Stromal cell of bone marrow (primary cell): ENCODE data around the gene ATP2A1.
A peak's percentile ranks its signal among the peaks of the same experiment; 100 is the strongest.
"Not testable (repeated sequence)": the region's sequence is repeated elsewhere in the genome, so short reads cannot be mapped to it uniquely, and the experiment has no call there.

Experiments
- DNase-seq: peaks from one replicate; pipeline ENCODE4 v3.0.0-alpha.2; 2012; ENCODE audit warnings: low read depth

The ATP2A1 gene

GRCh38 chr16:28935924-28936783 lies 57.9 kb downstream of the ATP2A1 start:
- peak; percentile 55 for DNase-seq

DNA sequence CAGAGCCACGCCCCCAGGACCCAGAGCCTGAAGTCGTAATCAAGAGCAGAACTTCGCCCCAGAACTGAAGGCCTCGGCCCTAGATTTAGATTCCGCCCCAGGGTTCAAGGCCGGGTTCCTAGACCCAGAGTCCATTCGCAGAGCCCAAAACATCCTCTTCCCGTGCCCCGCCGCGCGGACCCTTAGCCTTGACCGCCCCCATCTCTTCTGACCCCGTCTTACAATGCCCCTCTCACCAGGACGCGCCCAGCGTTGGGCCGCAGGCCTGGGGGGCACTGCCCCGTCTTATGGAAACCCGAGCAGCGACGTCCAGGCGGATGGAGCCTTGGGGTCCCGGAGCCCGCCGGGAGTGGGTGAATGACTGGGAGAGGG lies 58.5 kb downstream of the ATP2A1 start:
- no peak for DNase-seq

GRCh38 chr16:28937222-28937876 lies 59.1 kb downstream of the ATP2A1 start:
- DNase-seq: no peak

GRCh38 chr16:28938721-28939120 lies 60.4 kb downstream of the ATP2A1 start:
- DNase-seq: no peak

GRCh38 chr16:28939825-28940224 lies 61.5 kb downstream of the ATP2A1 start:
- DNase-seq: not testable (repeated sequence)

DNA sequence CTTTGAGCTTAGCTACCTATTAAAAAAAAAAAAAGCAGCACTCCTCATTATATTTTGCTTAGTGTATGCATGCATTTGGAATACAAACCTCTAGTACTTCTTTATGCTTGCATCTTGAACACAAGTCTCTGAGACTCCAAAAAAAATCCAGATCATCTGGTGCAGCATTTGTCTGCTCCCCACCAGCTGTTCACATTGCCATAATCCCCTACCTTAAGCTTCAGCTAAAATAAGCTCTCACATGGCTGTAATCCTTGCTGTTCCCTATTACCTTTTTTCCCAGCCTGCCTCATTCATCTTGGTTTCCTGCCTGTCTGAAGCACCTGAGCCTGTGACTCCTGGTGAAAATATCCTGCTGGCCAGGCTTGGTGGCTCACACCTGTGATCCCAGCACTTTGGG lies 65.0 kb downstream of the ATP2A1 start:
- no peak for DNase-seq

- no peak for DNase-seq
Measured at GRCh38 chr16:28946681-28947080, 68.4 kb downstream of the ATP2A1 start.

DNA sequence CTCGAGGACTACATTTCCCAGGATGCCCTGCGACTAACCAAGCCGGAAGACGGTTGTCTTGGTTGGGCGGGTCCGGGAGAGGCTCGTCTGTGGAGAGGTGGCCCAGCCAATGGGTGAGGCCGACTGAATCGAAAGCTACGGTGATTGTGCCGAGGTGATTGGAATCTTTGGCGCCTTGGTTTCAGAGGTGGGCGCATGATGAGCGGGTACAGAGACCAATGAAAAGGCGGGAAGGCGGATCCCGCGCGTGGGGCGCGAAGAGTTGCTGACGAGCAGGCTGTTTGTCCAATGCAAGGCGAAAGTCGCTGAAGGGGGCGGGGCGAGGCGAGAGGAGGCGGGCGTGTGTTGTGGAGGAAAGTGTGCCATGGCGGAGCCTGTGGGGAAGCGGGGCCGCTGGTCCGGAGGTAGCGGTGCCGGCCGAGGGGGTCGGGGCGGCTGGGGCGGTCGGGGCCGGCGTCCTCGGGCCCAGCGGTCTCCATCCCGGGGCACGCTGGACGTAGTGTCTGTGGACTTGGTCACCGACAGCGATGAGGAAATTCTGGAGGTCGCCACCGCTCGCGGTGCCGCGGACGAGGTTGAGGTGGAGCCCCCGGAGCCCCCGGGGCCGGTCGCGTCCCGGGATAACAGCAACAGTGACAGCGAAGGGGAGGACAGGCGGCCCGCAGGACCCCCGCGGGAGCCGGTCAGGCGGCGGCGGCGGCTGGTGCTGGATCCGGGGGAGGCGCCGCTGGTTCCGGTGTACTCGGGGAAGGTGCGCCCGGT lies 72.5 kb downstream of the ATP2A1 start, which contains the start of gene NFATC2IP:
TSS of gene NFATC2IP (plus strand) at position 290 of the 762 bp plus-strand sequence. CDS start at position 365, 75 bp downstream.
- DNase-seq: peak; percentile 100

DNA sequence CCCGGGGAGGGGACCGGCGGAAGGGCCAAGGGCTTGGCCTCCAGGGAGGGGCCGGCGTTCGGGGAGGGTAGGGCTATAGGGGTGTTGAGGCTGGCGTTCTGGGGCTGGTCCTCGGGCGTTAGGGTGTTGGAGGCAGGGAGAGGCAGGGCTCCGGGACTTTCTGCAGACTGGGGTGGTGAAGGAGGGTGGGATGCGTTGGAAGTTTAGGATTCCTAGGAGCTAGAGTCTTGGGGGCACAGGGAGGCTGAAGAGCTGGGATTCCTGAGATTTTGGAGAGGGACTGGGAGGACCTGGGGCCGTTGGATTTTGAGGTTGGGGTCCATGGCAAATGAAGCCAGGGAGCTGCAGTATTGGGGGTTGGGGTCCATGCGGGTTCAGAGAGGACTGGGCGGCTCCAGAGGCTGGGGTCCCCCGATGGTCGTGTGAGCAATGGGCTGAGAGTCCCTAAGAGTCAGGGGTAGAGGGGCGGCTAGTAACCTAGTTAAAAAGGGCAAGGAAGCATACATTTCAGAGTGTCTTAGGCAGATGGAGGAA lies 73.2 kb downstream of the ATP2A1 start:
- no peak for DNase-seq
